Panc1 (cell line): Measurements from ENCODE around the gene MED7. TPM values are rescaled to one million over a fixed set of nuclear protein-coding genes. Genes with fewer than 3 reads are reported as not detected.

ENCODE experiments used
- ATAC-seq: fragments of 200-7000 bp; cut with Tn5 transposase; 2 replicates; pipeline ENCODE4 v1.9.1; 2020; ENCODE audit warnings: mild to moderate bottlenecking, moderate library complexity
- BruUV-seq: library from RNA; stranded (reverse); fragments of 400-500 nt; replicated peaks from 2 replicates; lab custom pipeline; 2021; lab: Mats Ljungman, UMichigan
- CTCF ChIA-PET: fragments of 300-600 bp; sonication (Branson Sonifier 250); formaldehyde crosslinking; loops from one replicate; lab custom pipeline; 2022; ENCODE audit warnings: antibody characterized with exemption; lab: Charles Lee
- POLR2A ChIA-PET: fragments of 300-600 bp; sonication (Branson Sonifier 250); formaldehyde crosslinking; loops from one replicate; lab custom pipeline; 2022; ENCODE audit warnings: antibody characterized with exemption; lab: Charles Lee
- DNase-seq: peaks from one replicate; pipeline ENCODE4 v3.0.0-alpha.2; 2010; ENCODE audit warnings: low read depth, low spot score
- H3K27ac ChIP-seq: 2 replicates; pipeline ENCODE4 v1.5.1; 2011; ENCODE audit warnings: mild to moderate bottlenecking, low read length, inconsistent platforms
- H3K27me3 ChIP-seq: fragments of 200-500 bp; sonication (Bioruptor generic); 2 replicates; pipeline ENCODE4 v1.6.0; 2014; ENCODE audit warnings: low read length, inconsistent platforms; ENCODE audit not compliant: control insufficient read depth, insufficient read depth
- H3K36me3 ChIP-seq: fragments of 200-500 bp; sonication (Bioruptor generic); 2 replicates; pipeline ENCODE4 v1.5.1; 2014; ENCODE audit warnings: inconsistent platforms, mild to moderate bottlenecking, low read length, moderate library complexity; ENCODE audit not compliant: control insufficient read depth, insufficient read depth
- H3K4me1 ChIP-seq: 2 replicates; pipeline ENCODE4 v1.5.1; 2011; ENCODE audit warnings: inconsistent platforms, mild to moderate bottlenecking, low read length, moderate library complexity; ENCODE audit not compliant: control insufficient read depth, insufficient read depth
- H3K4me3 ChIP-seq, 2 experiments: 2 replicates each; pipeline ENCODE4 v1.5.1; 2011 to 2012; ENCODE audit warnings: low read depth in 2 of 2, low read length in 2 of 2, mild to moderate bottlenecking in 2 of 2, inconsistent platforms in 1 of 2, moderate library complexity in 1 of 2
- H3K9me3 ChIP-seq: fragments of 200-500 bp; sonication (Bioruptor generic); 2 replicates; pipeline ENCODE4 v1.5.1; 2014; ENCODE audit warnings: low read depth, mild to moderate bottlenecking, inconsistent platforms, low read length, moderate library complexity; ENCODE audit not compliant: control insufficient read depth, insufficient read depth
- POLR2AphosphoS5 ChIP-seq: IDR thresholded peaks from 2 replicates; pipeline ENCODE4 v1.6.1; 2012; ENCODE audit warnings: mild to moderate bottlenecking, low read depth, low read length, moderate library complexity
- SIN3A ChIP-seq: IDR thresholded peaks from 2 replicates; pipeline ENCODE4 v1.6.1; 2012; ENCODE audit warnings: low read depth, mild to moderate bottlenecking, low read length, moderate library complexity, borderline replicate concordance; ENCODE audit not compliant: insufficient read depth
- TCF7L2 ChIP-seq: IDR thresholded peaks from 2 replicates; pipeline ENCODE4 v1.6.1; 2011; ENCODE audit warnings: mild to moderate bottlenecking, low read depth, low read length, inconsistent platforms
- in situ Hi-C: cut with HindIII; loops from 2 replicates; pipeline ENCODE4 v1.10.0; 2016; ENCODE audit warnings: low sequenced_read_pairs, low pct_unique_long_range_greater_than_20kb
- intact Hi-C: fragments of 100-400 bp; cut with micrococcal nuclease; formaldehyde crosslinking; loops from one replicate; pipeline ENCODE4 v1.10.0; 2022; ENCODE audit not compliant: unreplicated experiment
- total RNA-seq: library from RNA; stranded (reverse); gene quantifications from one replicate; pipeline ENCODE4 v1.2.1, GENCODE V29; 2021; ENCODE audit not compliant: unreplicated experiment
- TF ChIP-seq, protein P1 (sequence below): fragments of 450-650 bp; IDR thresholded peaks from 2 replicates; pipeline ENCODE4 v1.5.1; 2017; ENCODE audit warnings: mild to moderate bottlenecking
- TF ChIP-seq, protein P2 (sequence below), 2 experiments: IDR thresholded peaks; 2 replicates each; pipeline ENCODE4 v1.6.1; 2011 to 2012; ENCODE audit warnings: low read depth in 2 of 2, control low read depth in 1 of 2, low read length in 1 of 2, mild to moderate bottlenecking in 1 of 2, moderate library complexity in 1 of 2; ENCODE audit not compliant: insufficient read depth in 1 of 2

Gene MED7
- total RNA-seq, 1 experiment from 2014 or later = 9.9 TPM

DNA sequence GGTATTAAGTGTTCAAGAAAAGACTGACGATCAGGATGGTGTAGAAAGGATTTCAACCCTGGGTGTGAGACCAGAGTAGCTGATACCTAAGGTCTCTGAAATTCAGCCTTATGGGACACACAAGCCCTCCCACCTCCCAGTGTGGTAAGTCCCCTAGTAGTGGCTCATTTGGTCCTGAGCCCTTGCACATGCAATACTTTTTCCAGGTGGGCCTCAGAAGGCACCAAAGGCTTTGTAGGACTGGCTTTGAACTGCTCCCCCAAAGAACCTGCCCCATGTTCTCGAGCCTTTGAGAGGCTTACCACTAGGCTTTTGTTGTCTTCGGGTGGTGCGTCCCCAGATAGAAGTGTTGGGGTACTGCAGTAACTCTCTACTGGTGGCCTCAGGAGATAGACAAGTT lies 22.6 kb upstream of the MED7 start:
- ChIA-PET CTCF (no interaction called here), POLR2A (no interaction called here)
- intact Hi-C loops (no loop called here), in situ Hi-C loops (no loop called here)
- Histone ChIP-seq H3K27ac (no peak overlapping the region), H3K9me3 (no peaks in the 10 kb centered on the region), H3K4me3 (no peak overlapping the region), H3K4me1 (no peaks in the 10 kb centered on the region), H3K27me3 (no peaks in the 10 kb centered on the region), H3K36me3 (no peaks in the 10 kb centered on the region)
- no peak for TF ChIP-seq SIN3A
- TF ChIP-seq, protein P1, sequence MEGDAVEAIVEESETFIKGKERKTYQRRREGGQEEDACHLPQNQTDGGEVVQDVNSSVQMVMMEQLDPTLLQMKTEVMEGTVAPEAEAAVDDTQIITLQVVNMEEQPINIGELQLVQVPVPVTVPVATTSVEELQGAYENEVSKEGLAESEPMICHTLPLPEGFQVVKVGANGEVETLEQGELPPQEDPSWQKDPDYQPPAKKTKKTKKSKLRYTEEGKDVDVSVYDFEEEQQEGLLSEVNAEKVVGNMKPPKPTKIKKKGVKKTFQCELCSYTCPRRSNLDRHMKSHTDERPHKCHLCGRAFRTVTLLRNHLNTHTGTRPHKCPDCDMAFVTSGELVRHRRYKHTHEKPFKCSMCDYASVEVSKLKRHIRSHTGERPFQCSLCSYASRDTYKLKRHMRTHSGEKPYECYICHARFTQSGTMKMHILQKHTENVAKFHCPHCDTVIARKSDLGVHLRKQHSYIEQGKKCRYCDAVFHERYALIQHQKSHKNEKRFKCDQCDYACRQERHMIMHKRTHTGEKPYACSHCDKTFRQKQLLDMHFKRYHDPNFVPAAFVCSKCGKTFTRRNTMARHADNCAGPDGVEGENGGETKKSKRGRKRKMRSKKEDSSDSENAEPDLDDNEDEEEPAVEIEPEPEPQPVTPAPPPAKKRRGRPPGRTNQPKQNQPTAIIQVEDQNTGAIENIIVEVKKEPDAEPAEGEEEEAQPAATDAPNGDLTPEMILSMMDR = no peak
- TF ChIP-seq POLR2AphosphoS5 = no peak
- TF ChIP-seq, protein P2, sequence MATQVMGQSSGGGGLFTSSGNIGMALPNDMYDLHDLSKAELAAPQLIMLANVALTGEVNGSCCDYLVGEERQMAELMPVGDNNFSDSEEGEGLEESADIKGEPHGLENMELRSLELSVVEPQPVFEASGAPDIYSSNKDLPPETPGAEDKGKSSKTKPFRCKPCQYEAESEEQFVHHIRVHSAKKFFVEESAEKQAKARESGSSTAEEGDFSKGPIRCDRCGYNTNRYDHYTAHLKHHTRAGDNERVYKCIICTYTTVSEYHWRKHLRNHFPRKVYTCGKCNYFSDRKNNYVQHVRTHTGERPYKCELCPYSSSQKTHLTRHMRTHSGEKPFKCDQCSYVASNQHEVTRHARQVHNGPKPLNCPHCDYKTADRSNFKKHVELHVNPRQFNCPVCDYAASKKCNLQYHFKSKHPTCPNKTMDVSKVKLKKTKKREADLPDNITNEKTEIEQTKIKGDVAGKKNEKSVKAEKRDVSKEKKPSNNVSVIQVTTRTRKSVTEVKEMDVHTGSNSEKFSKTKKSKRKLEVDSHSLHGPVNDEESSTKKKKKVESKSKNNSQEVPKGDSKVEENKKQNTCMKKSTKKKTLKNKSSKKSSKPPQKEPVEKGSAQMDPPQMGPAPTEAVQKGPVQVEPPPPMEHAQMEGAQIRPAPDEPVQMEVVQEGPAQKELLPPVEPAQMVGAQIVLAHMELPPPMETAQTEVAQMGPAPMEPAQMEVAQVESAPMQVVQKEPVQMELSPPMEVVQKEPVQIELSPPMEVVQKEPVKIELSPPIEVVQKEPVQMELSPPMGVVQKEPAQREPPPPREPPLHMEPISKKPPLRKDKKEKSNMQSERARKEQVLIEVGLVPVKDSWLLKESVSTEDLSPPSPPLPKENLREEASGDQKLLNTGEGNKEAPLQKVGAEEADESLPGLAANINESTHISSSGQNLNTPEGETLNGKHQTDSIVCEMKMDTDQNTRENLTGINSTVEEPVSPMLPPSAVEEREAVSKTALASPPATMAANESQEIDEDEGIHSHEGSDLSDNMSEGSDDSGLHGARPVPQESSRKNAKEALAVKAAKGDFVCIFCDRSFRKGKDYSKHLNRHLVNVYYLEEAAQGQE (IDR thresholded peaks at IDR 0.05; ENCODE audit: insufficient read depth in 1 of 2, low read depth in 2 of 2, low read length in 1 of 2) = no peak
- TF ChIP-seq TCF7L2 = no peak
- DNase-seq (no peak), ATAC-seq (no peak)
- BruUV-seq = no TSS peak

DNA sequence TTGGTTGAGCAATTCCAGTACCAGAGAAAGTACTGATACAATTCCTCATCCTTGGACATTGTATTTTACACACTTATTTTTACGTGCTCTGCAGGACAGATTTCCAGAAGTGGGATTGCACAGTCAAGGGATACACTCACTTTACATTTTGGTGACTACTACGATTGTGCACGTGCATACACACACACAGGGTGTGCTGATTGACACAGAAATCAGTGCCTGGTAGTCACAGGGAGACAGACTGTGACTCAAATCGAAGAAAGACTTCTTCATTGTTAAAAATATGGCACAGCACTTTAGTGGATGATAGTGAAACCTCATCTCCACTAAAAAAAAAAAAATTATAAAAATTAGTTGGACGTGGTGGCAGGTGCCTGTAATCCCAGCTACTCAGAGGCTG lies 21.9 kb upstream of the MED7 start:
- intact Hi-C loops (no loop called here), in situ Hi-C loops (no loop called here)
- Histone ChIP-seq H3K36me3 (no peaks in the 10 kb centered on the region), H3K27me3 (no peaks in the 10 kb centered on the region), H3K9me3 (no peaks in the 10 kb centered on the region), H3K27ac (no peak overlapping the region), H3K4me3 (no peak overlapping the region), H3K4me1 (no peaks in the 10 kb centered on the region)
- no TSS peak for BruUV-seq
- ChIA-PET CTCF (interaction anchor here (0.6 kb wide), 1 partner anchor 14 kb away, joined by 5 read pairs; no protein-coding TSS in a partner anchor), POLR2A (no interaction called here)
- TF ChIP-seq, protein P1 = no peak
- TF ChIP-seq, protein P2 (IDR thresholded peaks at IDR 0.05; ENCODE audit: insufficient read depth in 1 of 2, low read depth in 2 of 2, low read length in 1 of 2) = no peak
- no peak for TF ChIP-seq POLR2AphosphoS5
- TF ChIP-seq TCF7L2 = no peak
- no peak for TF ChIP-seq SIN3A
- ATAC-seq (no peak), DNase-seq (no peak)
